Tibial nerve (tissue), 4 donors: ENCODE results near the gene CGGBP1. TPM values are rescaled to one million over a fixed set of nuclear protein-coding genes. Genes with fewer than 3 reads are reported as not detected.
A peak's percentile ranks its signal among the peaks of the same experiment; 100 is the strongest.

ENCODE experiments used
- DNase-seq, 2 donors: peaks; one replicate each; pipeline ENCODE4 v3.0.0-alpha.2; 2019; ENCODE audit warnings: low spot score in 2 of 2
- H3K27ac ChIP-seq, 4 donors: fragments of 200-600 bp; sonication (generic) in 3 of 4; one replicate each; pipeline ENCODE4 v1.5.1; 2017 to 2019; ENCODE audit warnings: mild to moderate bottlenecking in 1 of 4
- H3K27me3 ChIP-seq, 2 donors: fragments of 200-600 bp; sonication (generic) in 1 of 2; one replicate each; pipeline versions ENCODE4 v1.5.1 to v1.6.0; 2017 to 2019
- H3K36me3 ChIP-seq, 3 donors: fragments of 200-600 bp; sonication (generic); one replicate each; pipeline ENCODE4 v1.5.1; 2018 to 2019
- H3K4me1 ChIP-seq, 4 donors: fragments of 200-600 bp; sonication (generic) in 3 of 4; one replicate each; pipeline ENCODE4 v1.5.1; 2017 to 2019
- H3K4me3 ChIP-seq, 4 donors: fragments of 200-600 bp; sonication (generic) in 3 of 4; one replicate each; pipeline ENCODE4 v1.5.1; 2017 to 2019; ENCODE audit warnings: mild to moderate bottlenecking in 1 of 4, moderate library complexity in 1 of 4
- H3K9me3 ChIP-seq, 4 donors: fragments of 200-600 bp; sonication (generic) in 3 of 4; one replicate each; pipeline ENCODE4 v1.5.1; 2017 to 2019
- EP300 ChIP-seq, 2 donors: sonication (generic); formaldehyde crosslinking; IDR thresholded peaks; one replicate each; pipeline ENCODE4 v1.6.1; 2017; ENCODE audit warnings: antibody characterized with exemption in 2 of 2, mild to moderate bottlenecking in 1 of 2
- POLR2A ChIP-seq, 2 donors: fragments of 450-650 bp; IDR thresholded peaks; one replicate each; pipeline ENCODE4 v1.6.1; 2017; ENCODE audit warnings: antibody characterized with exemption in 2 of 2, mild to moderate bottlenecking in 2 of 2, moderate library complexity in 2 of 2
- WGBS, 2 donors: methylation state at CpG; one replicate each; pipeline ENCODE4 v1.1.5; 2018; 5-methylcytosine and 5-hydroxymethylcytosine counted together
- total RNA-seq, 4 donors: library from RNA; depleted of rRNA; stranded (reverse); fragments of >200 nt; gene quantifications; one replicate each; pipeline ENCODE4 v1.1.0, GENCODE V29; 2016
- TF ChIP-seq, protein P1 (sequence below), 5 experiments: fragments of 200-600 bp in 3 of 5; fragments of 450-650 bp in 2 of 5; sonication (generic) in 3 of 5; IDR thresholded peaks; one replicate each; pipeline ENCODE4 v1.5.1; 2016 to 2019; ENCODE audit warnings: antibody characterized with exemption in 5 of 5, mild to moderate bottlenecking in 3 of 5, moderate library complexity in 2 of 5

The CGGBP1 gene, protein sequence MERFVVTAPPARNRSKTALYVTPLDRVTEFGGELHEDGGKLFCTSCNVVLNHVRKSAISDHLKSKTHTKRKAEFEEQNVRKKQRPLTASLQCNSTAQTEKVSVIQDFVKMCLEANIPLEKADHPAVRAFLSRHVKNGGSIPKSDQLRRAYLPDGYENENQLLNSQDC
- total RNA-seq, result 10 to 100 TPM; 57.3 to 70.6 (median 65.0) TPM

DNA sequence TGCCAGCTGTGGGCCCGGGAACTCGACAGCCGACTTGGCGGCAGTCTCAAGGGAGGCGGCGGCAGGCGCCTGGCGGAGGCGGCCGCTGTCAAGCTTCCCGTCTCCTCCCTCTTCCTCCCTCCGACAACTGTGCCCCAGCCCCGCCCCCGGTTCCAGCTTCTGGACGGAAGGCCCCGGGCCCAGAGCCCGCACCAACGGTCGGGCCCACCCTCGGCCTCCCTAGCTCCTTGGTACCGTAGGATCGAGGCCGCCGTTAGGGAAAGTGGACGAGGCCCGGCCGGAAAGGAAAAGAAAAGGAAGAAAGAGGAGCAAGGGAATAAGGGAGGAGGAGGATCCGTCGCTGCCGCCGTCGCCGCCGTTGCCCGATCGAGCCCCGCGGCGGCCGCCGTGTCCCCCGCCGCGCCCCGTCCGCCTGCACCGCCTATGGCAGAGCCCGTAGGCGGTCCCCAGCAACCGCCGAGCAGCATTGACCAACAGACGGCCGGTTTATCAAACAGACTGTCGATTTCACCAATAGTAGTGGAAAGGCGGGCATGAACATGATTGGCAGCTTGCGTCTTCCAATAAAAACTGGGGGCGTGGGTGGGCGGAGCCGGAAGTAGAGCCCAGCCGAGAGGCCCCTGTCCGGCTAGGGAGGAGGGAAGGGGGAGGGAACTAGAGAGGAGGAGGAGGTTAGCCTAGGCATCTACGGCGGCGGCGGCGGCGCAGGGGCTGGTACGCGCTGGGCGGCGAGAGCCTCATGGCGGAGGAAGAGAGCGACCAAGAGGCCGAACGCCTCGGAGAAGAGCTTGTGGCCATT, at the start of gene CGGBP1, which contains the start of gene ZNF654:
TSS of gene CGGBP1 (minus strand) at position 425 of the 799 bp plus-strand sequence. CDS start 3,029 bp downstream, outside the sequence.
TSS of gene ZNF654 (plus strand) at position 675 of the 799 bp plus-strand sequence. CDS start at position 740, 65 bp downstream.
- 1% methylated on average over 63 to 64 of the region's 76 CpGs for WGBS, 2 donors
- DNase-seq, result peak; percentile 98 to 99
- peaks cover 0 to 24% (median 12%) of the 10 kb centered on the region in 3 donors for H3K36me3 ChIP-seq
- H3K4me3 ChIP-seq, result peak within 1 kb of the TSS; percentile 65 to 86 (median 84)
- peaks cover 0 to 50% (median 25%) of the 10 kb centered on the region in 4 donors for H3K4me1 ChIP-seq
- TF ChIP-seq, protein P1, sequence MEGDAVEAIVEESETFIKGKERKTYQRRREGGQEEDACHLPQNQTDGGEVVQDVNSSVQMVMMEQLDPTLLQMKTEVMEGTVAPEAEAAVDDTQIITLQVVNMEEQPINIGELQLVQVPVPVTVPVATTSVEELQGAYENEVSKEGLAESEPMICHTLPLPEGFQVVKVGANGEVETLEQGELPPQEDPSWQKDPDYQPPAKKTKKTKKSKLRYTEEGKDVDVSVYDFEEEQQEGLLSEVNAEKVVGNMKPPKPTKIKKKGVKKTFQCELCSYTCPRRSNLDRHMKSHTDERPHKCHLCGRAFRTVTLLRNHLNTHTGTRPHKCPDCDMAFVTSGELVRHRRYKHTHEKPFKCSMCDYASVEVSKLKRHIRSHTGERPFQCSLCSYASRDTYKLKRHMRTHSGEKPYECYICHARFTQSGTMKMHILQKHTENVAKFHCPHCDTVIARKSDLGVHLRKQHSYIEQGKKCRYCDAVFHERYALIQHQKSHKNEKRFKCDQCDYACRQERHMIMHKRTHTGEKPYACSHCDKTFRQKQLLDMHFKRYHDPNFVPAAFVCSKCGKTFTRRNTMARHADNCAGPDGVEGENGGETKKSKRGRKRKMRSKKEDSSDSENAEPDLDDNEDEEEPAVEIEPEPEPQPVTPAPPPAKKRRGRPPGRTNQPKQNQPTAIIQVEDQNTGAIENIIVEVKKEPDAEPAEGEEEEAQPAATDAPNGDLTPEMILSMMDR (IDR thresholded peaks at IDR 0.05), result peak in 1 of 5 experiments; percentile 52
- TF ChIP-seq EP300 (IDR thresholded peaks at IDR 0.05) (peak; percentile 20 to 96), POLR2A (IDR thresholded peaks at IDR 0.05) (peak; percentile 69 to 88)
- H3K27me3 ChIP-seq, result no peaks in the 10 kb centered on the region
- peak within 1 kb of the TSS; percentile 96 to 99 (median 98) for H3K27ac ChIP-seq
- H3K9me3 ChIP-seq, result no peaks in the 10 kb centered on the region

DNA sequence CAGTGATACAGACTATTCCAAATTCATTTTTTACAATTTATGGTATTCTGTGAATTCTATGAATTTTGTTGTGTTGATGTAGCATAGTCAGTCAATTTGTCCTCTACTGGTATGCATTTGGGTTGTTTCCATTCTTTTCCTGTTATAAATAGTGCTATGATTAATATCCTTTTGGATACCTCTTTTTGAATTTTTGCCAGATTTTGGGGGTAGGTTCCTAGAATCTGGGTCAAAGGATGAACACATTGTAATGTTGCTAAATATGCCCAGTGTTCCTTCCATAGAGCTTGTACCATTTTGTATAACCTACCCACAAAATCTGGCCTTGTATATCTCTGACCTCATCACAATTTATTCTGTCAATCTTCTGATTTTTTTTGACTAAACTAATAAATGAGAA, 46.5 kb upstream of the CGGBP1 start:
- H3K27ac ChIP-seq, result no peak overlapping the region
- TF ChIP-seq POLR2A (IDR thresholded peaks at IDR 0.05) (no peak), EP300 (IDR thresholded peaks at IDR 0.05) (no peak)
- TF ChIP-seq, protein P1 (IDR thresholded peaks at IDR 0.05), result no peak

DNA sequence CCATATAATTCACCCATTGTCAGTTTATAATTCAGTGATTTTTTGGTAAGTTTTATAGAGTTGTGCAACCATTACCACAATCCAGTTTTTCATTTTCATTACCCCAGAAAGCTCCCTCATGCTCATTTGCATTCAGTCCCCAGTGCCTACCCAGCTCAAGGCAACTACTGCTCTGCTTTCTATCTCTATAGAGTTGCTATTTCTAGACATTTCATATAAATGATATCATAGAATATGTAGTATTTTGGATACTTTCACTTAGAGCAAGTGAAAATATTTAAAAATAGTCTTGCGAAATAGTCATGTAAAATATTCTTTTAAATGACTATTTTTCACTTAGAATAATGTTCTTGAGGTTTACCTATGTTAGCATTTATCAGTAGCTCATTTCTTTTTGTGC, 42.3 kb upstream of the CGGBP1 start:
- TF ChIP-seq EP300 (IDR thresholded peaks at IDR 0.05), result no peak
- no peak overlapping the region for H3K27ac ChIP-seq
- no peaks in the 10 kb centered on the region for H3K4me1 ChIP-seq
- H3K36me3 ChIP-seq, result peaks cover 0 to 27% (median 0%) of the 10 kb centered on the region in 3 donors
- H3K27me3 ChIP-seq, result no peaks in the 10 kb centered on the region
- peaks cover 0 to 6% (median 1%) of the 10 kb centered on the region in 4 donors for H3K9me3 ChIP-seq
- no peak for DNase-seq
- whole genome bisulfite sequencing, 2 donors, result 92 to 99% methylated on average over 1 of the region's 1 CpG
- H3K4me3 ChIP-seq, result no peak overlapping the region

More for the DNA sequence above, 46.5 kb upstream of the CGGBP1 start:
- H3K27me3 ChIP-seq, result no peaks in the 10 kb centered on the region
- no peak overlapping the region for H3K4me3 ChIP-seq
- peaks cover 0 to 10% (median 0%) of the 10 kb centered on the region in 4 donors for H3K4me1 ChIP-seq
- H3K36me3 ChIP-seq, result peaks cover 0 to 17% (median 0%) of the 10 kb centered on the region in 3 donors
- H3K9me3 ChIP-seq, result peaks cover 0 to 4% (median 1%) of the 10 kb centered on the region in 4 donors
- DNase-seq, result no peak

DNA sequence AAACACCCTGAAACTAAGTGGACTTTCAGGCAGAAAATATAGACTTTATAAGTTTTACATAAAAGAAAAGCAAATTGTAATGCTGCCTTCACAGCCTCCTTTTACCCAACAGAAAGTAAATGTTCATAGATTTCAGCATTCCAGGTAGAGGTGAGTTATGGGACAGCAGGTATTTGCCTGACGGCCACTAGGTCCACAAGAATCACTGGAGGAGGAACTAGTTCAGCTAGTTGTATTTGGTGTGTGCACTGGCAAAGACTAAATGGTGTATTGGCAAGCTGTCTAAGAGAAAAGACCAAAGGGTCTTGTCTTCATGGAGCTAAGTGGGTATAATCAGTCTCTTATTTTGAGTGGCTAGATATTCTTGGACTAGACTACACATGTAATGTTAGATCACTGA, 34.5 kb upstream of the CGGBP1 start:
- no peak overlapping the region for H3K27ac ChIP-seq
- no peaks in the 10 kb centered on the region for H3K27me3 ChIP-seq
- WGBS, 2 donors, result 93 to 96% methylated on average over 1 of the region's 1 CpG
- H3K9me3 ChIP-seq, result no peaks in the 10 kb centered on the region
- H3K4me3 ChIP-seq, result no peak overlapping the region
- DNase-seq, result no peak
- no peaks in the 10 kb centered on the region for H3K4me1 ChIP-seq
- TF ChIP-seq EP300 (IDR thresholded peaks at IDR 0.05) (no peak), POLR2A (IDR thresholded peaks at IDR 0.05) (no peak)
- TF ChIP-seq, protein P1 (IDR thresholded peaks at IDR 0.05), result no peak
- H3K36me3 ChIP-seq, result peaks cover 0 to 43% (median 0%) of the 10 kb centered on the region in 3 donors

DNA sequence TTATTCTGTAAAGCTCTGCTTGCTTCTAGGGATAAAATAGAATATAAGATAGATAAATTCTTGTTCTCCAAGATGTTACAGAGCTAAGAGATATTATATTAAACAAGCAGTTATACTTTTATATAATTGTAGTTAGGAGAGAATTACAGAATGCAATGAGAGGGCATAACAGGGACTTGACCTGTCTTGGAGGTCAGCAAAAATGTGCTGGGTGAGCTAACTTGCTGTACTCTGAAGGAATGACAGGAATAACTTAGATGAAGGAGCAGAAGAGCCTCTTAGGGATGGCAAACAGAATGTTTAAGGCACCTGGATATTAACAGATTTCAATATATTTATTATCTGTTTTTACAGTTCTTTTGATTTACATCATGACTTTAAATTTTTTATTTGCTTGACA, 33.5 kb upstream of the CGGBP1 start:
- DNase-seq, result no peak
- no peaks in the 10 kb centered on the region for H3K4me1 ChIP-seq
- no peak overlapping the region for H3K27ac ChIP-seq
- H3K27me3 ChIP-seq, result no peaks in the 10 kb centered on the region
- no peak overlapping the region for H3K4me3 ChIP-seq
- peaks cover 0 to 49% (median 4%) of the 10 kb centered on the region in 3 donors for H3K36me3 ChIP-seq
- H3K9me3 ChIP-seq, result no peaks in the 10 kb centered on the region
- TF ChIP-seq EP300 (IDR thresholded peaks at IDR 0.05) (no peak), POLR2A (IDR thresholded peaks at IDR 0.05) (no peak)
- TF ChIP-seq, protein P1 (IDR thresholded peaks at IDR 0.05), result no peak
